ENCODE results near the gene L3MBTL4. TPM values are rescaled to one million over a fixed set of nuclear protein-coding genes. Genes with fewer than 3 reads are reported as not detected.

L3MBTL4 gene
- total RNA-seq, 1 experiment from 2014 or later, result 0.87 TPM

- Histone ChIP-seq H3K4me1 (ENCODE audit: control insufficient read depth, insufficient read depth, low read length) (no peaks in the 10 kb centered on the region), H3K9me3 (ENCODE audit: control insufficient read depth, insufficient read depth, low read depth, low read length) (no peaks in the 10 kb centered on the region), H3K4me3 (ENCODE audit: low read depth in 2 of 2, low read length in 2 of 2) (no peak overlapping the region), H3K36me3 (ENCODE audit: control insufficient read depth, insufficient read depth, low read length) (no peaks in the 10 kb centered on the region), H3K27me3 (ENCODE audit: control insufficient read depth, insufficient read depth, low read length) (no peaks in the 10 kb centered on the region), H3K27ac (ENCODE audit: low read length) (no peak overlapping the region)
- TF ChIP-seq POLR2AphosphoS5 (IDR thresholded peaks at IDR 0.05; ENCODE audit: low read depth, low read length) (no peak), TCF7L2 (IDR thresholded peaks at IDR 0.05; ENCODE audit: low read depth, low read length) (no peak), CTCF (IDR thresholded peaks at IDR 0.05) (no peak), SIN3A (IDR thresholded peaks at IDR 0.05; ENCODE audit: borderline replicate concordance, insufficient read depth, low read depth, low read length) (no peak), REST (IDR thresholded peaks at IDR 0.05; ENCODE audit: insufficient read depth in 1 of 2, low read depth in 2 of 2, low read length in 1 of 2) (no peak)
- CTCF ChIA-PET, result no interaction called here
- in situ Hi-C loops (cut with HindIII; ENCODE audit: low pct_unique_long_range_greater_than_20kb, low sequenced_read_pairs) (no loop called here), intact Hi-C loops (cut with micrococcal nuclease; ENCODE audit: unreplicated experiment) (no loop called here)
- no TSS peak for BruUV-seq (replicated peaks)
- no peak for DNase-seq (ENCODE audit: low read depth, low spot score)
- ATAC-seq, result no peak
- POLR2A ChIA-PET, result no interaction called here
These were observed 192.4 kb downstream of the L3MBTL4 start for GRCh38 chr18:6222271-6222670.

- Histone ChIP-seq H3K4me3 (ENCODE audit: low read depth in 2 of 2, low read length in 2 of 2) (no peak overlapping the region), H3K4me1 (ENCODE audit: control insufficient read depth, insufficient read depth, low read length) (no peaks in the 10 kb centered on the region), H3K27ac (ENCODE audit: low read length) (no peak overlapping the region), H3K36me3 (ENCODE audit: control insufficient read depth, insufficient read depth, low read length) (no peaks in the 10 kb centered on the region), H3K27me3 (ENCODE audit: control insufficient read depth, insufficient read depth, low read length) (no peaks in the 10 kb centered on the region), H3K9me3 (ENCODE audit: control insufficient read depth, insufficient read depth, low read depth, low read length) (no peaks in the 10 kb centered on the region)
- in situ Hi-C loops (cut with HindIII; ENCODE audit: low pct_unique_long_range_greater_than_20kb, low sequenced_read_pairs) (no loop called here), intact Hi-C loops (cut with micrococcal nuclease; ENCODE audit: unreplicated experiment) (no loop called here)
- DNase-seq (ENCODE audit: low read depth, low spot score), result no peak
- ATAC-seq, result no peak
- POLR2A ChIA-PET, result no interaction called here
- CTCF ChIA-PET, result no interaction called here
- no peak for TF ChIP-seq CTCF (IDR thresholded peaks at IDR 0.05)
- no peak for TF ChIP-seq SIN3A (IDR thresholded peaks at IDR 0.05; ENCODE audit: borderline replicate concordance, insufficient read depth, low read depth, low read length)
- no peak for TF ChIP-seq REST (IDR thresholded peaks at IDR 0.05; ENCODE audit: insufficient read depth in 1 of 2, low read depth in 2 of 2, low read length in 1 of 2)
- no peak for TF ChIP-seq POLR2AphosphoS5 (IDR thresholded peaks at IDR 0.05; ENCODE audit: low read depth, low read length)
- TF ChIP-seq TCF7L2 (IDR thresholded peaks at IDR 0.05; ENCODE audit: low read depth, low read length), result no peak
- BruUV-seq (replicated peaks), result no TSS peak
These were observed 193.1 kb downstream of the L3MBTL4 start for GRCh38 chr18:6221602-6222014.

All from Panc1 (cell line).